Fibroblast of lung (primary cell): ENCODE results near the gene JUNB. TPM values are rescaled to one million over a fixed set of nuclear protein-coding genes. Genes with fewer than 3 reads are reported as not detected.
"Not testable (repeated sequence)": the region's sequence is repeated elsewhere in the genome, so short reads cannot be mapped to it uniquely, and the experiment has no call there.

Experiments
- DNase-seq, 2 donors: peaks; one replicate each; pipeline versions ENCODE4 v3.0.0 to v3.0.0-alpha.2; 2010; ENCODE audit warnings: low read depth in 2 of 2
- H2AFZ ChIP-seq: 2 replicates; pipeline ENCODE4 v1.5.1; 2012; ENCODE audit warnings: low read length, control low read depth, inconsistent platforms
- H3K27ac ChIP-seq: 2 replicates; pipeline ENCODE4 v1.5.1; 2011; ENCODE audit warnings: low read length, control low read depth; ENCODE audit not compliant: insufficient read depth
- H3K27me3 ChIP-seq: 2 replicates; pipeline ENCODE4 v1.5.1; 2011; ENCODE audit warnings: mild to moderate bottlenecking, low read length; ENCODE audit not compliant: control insufficient read depth, insufficient read depth
- H3K36me3 ChIP-seq: 2 replicates; pipeline ENCODE4 v1.5.1; 2011; ENCODE audit warnings: low read length; ENCODE audit not compliant: control insufficient read depth, insufficient read depth
- H3K4me1 ChIP-seq: 2 replicates; pipeline ENCODE4 v1.5.1; 2011; ENCODE audit warnings: low read length; ENCODE audit not compliant: control insufficient read depth, insufficient read depth; ENCODE audit errors: extremely low read depth
- H3K4me2 ChIP-seq: 2 replicates; pipeline ENCODE4 v1.5.1; 2011; ENCODE audit warnings: low read length, control low read depth; ENCODE audit not compliant: insufficient read depth; ENCODE audit errors: extremely low read depth
- H3K4me3 ChIP-seq, 4 experiments: fragments of 200-600 bp in 1 of 4; sonication (generic) in 1 of 4; replicated peaks in 1 of 4; 2 replicates each; pipeline ENCODE4 v1.5.1; 2011 to 2016; ENCODE audit warnings: low read length in 4 of 4, low read depth in 3 of 4, mild to moderate bottlenecking in 3 of 4, control low read depth in 2 of 4, inconsistent platforms in 1 of 4, mixed read lengths in 1 of 4; ENCODE audit not compliant: insufficient read depth in 1 of 4; ENCODE audit errors: control extremely low read depth in 1 of 4
- H3K79me2 ChIP-seq: 2 replicates; pipeline ENCODE4 v1.5.1; 2012; ENCODE audit warnings: mild to moderate bottlenecking, low read length, inconsistent platforms; ENCODE audit not compliant: control insufficient read depth, insufficient read depth
- H3K9ac ChIP-seq: 2 replicates; pipeline ENCODE4 v1.5.1; 2011; ENCODE audit warnings: mild to moderate bottlenecking, low read length, control low read depth; ENCODE audit not compliant: insufficient read depth
- H3K9me3 ChIP-seq: 2 replicates; pipeline ENCODE4 v1.5.1; 2012; ENCODE audit warnings: low read depth, low read length; ENCODE audit not compliant: control insufficient read depth, insufficient read depth
- H4K20me1 ChIP-seq: 2 replicates; pipeline ENCODE4 v1.5.1; 2011; ENCODE audit warnings: low read length; ENCODE audit not compliant: control insufficient read depth, insufficient read depth; ENCODE audit errors: extremely low read depth
- EZH2 ChIP-seq: IDR thresholded peaks from 2 replicates; pipeline ENCODE4 v1.5.1; 2012; ENCODE audit warnings: low read length, control low read depth, mild to moderate bottlenecking; ENCODE audit errors: missing control alignments
- polyA plus RNA-seq, 2 donors: library from polyadenylated mRNA; depleted of rRNA in 1 of 2; stranded (reverse) in 1 of 2; unstranded in 1 of 2; fragments of >200 nt; gene quantifications; 2 replicates each; pipeline ENCODE4 v1.2.1, GENCODE V29; 2011 to 2012; ENCODE audit warnings: missing spikeins in 1 of 2
- total RNA-seq: library from RNA; depleted of rRNA; stranded (reverse); fragments of >200 nt; gene quantifications from 2 replicates; pipeline ENCODE4 v1.2.1, GENCODE V29; 2014
- TF ChIP-seq, protein P1 (sequence below), 2 donors: IDR thresholded peaks in 1 of 2; conservative IDR thresholded peaks in 1 of 2; 1 replicate in 1 of 2; 2 replicates in 1 of 2; pipeline ENCODE4 v1.5.1; 2011 to 2012; ENCODE audit warnings: low read length in 2 of 2, control low read depth in 1 of 2, inconsistent platforms in 1 of 2, low read depth in 1 of 2, mild to moderate bottlenecking in 1 of 2

Gene JUNB
- total and polyA plus RNA-seq, 2 donors (not counting 1 experiment from before 2014, with no cell fraction given) = 20.2 to 108 TPM

DNA sequence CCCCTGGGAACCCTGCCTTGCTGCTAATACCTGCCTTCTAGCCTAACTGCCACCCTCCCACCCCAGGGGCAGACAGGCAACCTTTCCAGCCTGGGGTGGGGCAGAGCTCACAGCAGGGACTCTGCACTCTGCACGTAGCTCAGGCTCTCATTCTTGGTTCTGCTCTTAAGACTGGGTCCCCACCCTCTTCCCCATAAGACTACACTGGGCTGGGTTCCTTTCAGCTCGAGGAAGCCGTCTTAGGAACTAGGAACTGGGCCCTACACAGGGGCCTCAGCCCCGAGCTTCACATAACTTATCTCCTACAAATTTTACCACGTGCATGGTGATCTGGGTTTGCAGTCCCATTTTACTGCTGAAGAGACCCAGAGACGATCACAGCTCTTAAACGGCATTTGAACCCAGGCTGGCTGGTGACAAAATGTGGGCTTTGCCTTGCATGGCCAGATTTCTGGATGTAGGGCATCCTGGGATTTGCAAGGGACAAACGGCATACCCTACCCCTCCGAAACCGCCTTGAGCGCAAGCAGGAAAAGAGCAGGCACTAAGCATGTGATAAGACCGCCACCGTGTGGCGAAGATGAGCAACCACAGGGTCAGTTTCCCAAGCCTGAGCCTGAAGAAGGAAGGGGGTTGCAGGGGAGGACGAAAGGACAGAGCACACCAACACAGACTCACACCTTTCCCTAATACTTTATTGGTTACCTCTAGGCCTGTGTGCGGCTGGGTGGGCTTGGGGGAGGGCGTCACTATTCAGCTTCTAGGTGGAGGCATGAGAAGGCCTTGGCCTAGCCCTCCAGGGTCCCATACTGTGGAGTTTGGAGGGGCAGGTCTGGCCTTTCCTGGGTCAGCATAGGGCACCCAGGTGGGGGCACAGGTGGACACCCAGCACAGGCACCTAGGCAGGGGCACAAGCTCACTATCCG is 5.1 kb downstream of the JUNB start:
- TF ChIP-seq, protein P1, sequence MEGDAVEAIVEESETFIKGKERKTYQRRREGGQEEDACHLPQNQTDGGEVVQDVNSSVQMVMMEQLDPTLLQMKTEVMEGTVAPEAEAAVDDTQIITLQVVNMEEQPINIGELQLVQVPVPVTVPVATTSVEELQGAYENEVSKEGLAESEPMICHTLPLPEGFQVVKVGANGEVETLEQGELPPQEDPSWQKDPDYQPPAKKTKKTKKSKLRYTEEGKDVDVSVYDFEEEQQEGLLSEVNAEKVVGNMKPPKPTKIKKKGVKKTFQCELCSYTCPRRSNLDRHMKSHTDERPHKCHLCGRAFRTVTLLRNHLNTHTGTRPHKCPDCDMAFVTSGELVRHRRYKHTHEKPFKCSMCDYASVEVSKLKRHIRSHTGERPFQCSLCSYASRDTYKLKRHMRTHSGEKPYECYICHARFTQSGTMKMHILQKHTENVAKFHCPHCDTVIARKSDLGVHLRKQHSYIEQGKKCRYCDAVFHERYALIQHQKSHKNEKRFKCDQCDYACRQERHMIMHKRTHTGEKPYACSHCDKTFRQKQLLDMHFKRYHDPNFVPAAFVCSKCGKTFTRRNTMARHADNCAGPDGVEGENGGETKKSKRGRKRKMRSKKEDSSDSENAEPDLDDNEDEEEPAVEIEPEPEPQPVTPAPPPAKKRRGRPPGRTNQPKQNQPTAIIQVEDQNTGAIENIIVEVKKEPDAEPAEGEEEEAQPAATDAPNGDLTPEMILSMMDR (conservative IDR thresholded peaks at IDR 0.05 in 1 of 2, IDR thresholded peaks at IDR 0.05 in 1 of 2; ENCODE audit: low read depth in 1 of 2, low read length in 2 of 2) = peak; percentile 96 to 98
- TF ChIP-seq EZH2 = no peak

DNA sequence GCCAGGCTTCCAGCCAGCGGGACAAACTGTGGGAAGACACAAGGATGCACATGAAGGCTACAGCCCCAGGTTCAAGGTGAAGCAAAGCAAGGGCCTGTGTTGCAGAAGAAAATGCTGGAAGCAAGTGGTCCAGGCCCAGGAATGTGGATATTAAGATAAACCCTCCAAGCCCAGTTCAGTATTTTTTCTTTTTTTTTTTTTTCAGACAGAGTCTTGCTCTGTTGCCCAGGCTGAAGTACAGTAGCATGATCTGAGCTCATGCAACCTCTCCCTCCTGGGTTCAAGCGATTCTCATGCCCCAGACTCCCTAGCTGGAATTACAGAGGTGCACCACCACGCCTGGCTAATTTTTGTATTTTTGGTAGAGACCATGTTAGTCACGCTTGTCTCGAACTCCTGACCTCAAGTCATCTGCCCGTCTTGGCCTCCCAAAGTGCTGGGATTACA is 5.9 kb downstream of the JUNB start:
- Histone ChIP-seq H3K27me3 (no peaks in the 10 kb centered on the region), H4K20me1 (no peaks in the 10 kb centered on the region), H3K4me3 (no peak overlapping the region), H3K4me1 (peaks cover 13% of the 10 kb centered on the region), H3K36me3 (peaks cover 2% of the 10 kb centered on the region), H2AFZ (no peak overlapping the region), H3K9ac (no peak overlapping the region), H3K9me3 (no peaks in the 10 kb centered on the region), H3K4me2 (no peak overlapping the region), H3K27ac (no peak overlapping the region), H3K79me2 (peaks cover 14% of the 10 kb centered on the region)
- TF ChIP-seq EZH2 = no peak
- TF ChIP-seq, protein P1 (conservative IDR thresholded peaks at IDR 0.05 in 1 of 2, IDR thresholded peaks at IDR 0.05 in 1 of 2; ENCODE audit: low read depth in 1 of 2, low read length in 2 of 2) = no peak
- no peak for DNase-seq

More for the DNA sequence above, 5.1 kb downstream of the JUNB start:
- Histone ChIP-seq H3K9me3 (no peaks in the 10 kb centered on the region), H3K9ac (no peak overlapping the region), H3K4me1 (peaks cover 11% of the 10 kb centered on the region), H4K20me1 (no peaks in the 10 kb centered on the region), H3K79me2 (peaks cover 20% of the 10 kb centered on the region), H3K36me3 (peaks cover 2% of the 10 kb centered on the region), H3K27ac (peak overlapping the region; percentile 38), H3K4me2 (peak overlapping the region; percentile 51), H2AFZ (no peak overlapping the region), H3K27me3 (no peaks in the 10 kb centered on the region), H3K4me3 (no peak overlapping the region)
- DNase-seq = peak; percentile 73 to 82

DNA sequence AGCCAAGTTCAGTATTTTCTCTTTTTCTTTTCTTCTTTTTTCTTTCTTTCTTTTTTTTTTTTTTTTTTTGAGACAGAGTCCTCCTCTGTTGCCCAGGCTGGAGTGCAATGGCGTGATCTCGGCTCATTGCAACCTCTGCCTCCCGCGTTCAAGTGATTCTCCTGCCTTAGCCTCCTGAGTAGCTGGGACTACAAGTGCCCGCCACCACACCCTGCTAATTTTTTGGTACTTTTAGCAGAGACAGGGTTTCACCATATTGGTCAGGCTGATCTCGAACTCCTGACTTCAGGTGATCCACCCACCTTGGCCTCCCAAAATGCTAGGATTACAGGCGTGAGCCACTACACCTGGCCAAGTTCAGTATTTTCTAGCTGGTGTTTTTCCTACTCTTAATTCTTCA is 6.3 kb downstream of the JUNB start:
- not testable (repeated sequence) for H2AFZ ChIP-seq, H3K4me3 ChIP-seq, H3K9ac ChIP-seq, DNase-seq, H3K27ac ChIP-seq, H3K36me3 ChIP-seq, H3K9me3 ChIP-seq, H4K20me1 ChIP-seq, H3K27me3 ChIP-seq, H3K79me2 ChIP-seq, H3K4me2 ChIP-seq
- peaks cover 15% of the 10 kb centered on the region for H3K4me1 ChIP-seq
